ENCODE measurements around the gene TMED9. TPM values are rescaled to one million over a fixed set of nuclear protein-coding genes. Genes with fewer than 3 reads are reported as not detected.
"Not testable (repeated sequence)": the region's sequence is repeated elsewhere in the genome, so short reads cannot be mapped to it uniquely, and the experiment has no call there.

Gene TMED9
- total RNA-seq, 1 donor from 2014 or later = 94.9 TPM

- DNase-seq (ENCODE audit: low spot score); intact Hi-C loops (cut with DNase I): not testable (repeated sequence)
Measured at GRCh38 chr5:177634912-177635311, 42.9 kb downstream of the TMED9 start.

- intact Hi-C loops (cut with DNase I); DNase-seq (ENCODE audit: low spot score): not testable (repeated sequence)
Measured at GRCh38 chr5:177645462-177645861, 53.5 kb downstream of the TMED9 start.

Other genes starting within 250 kb of the TMED9 start
- gene LMAN2, start 240.5 kb upstream of the TMED9 start, total RNA-seq = 67.5 TPM
- 4.3 TPM for gene RGS14, start 234.3 kb upstream of the TMED9 start, total RNA-seq
- gene SLC34A1, start 207.8 kb upstream of the TMED9 start, total RNA-seq = not detected
- gene PFN3, start 191.5 kb upstream of the TMED9 start, total RNA-seq = not detected
- not detected for gene F12, start 182.6 kb upstream of the TMED9 start, total RNA-seq
- gene GRK6, start 165.5 kb upstream of the TMED9 start, total RNA-seq = 20.2 TPM
- 5.1 TPM for gene PRR7, start 145.4 kb upstream of the TMED9 start, total RNA-seq
- 27.5 TPM for gene DBN1, start 118.6 kb upstream of the TMED9 start, total RNA-seq
- 133 TPM for gene PDLIM7, start 94.6 kb upstream of the TMED9 start, total RNA-seq
- 4.7 TPM for gene DOK3, start 82.4 kb upstream of the TMED9 start, total RNA-seq
- gene DDX41, start 75.2 kb upstream of the TMED9 start, total RNA-seq = 37.9 TPM
- 25.4 TPM for gene FAM193B, start 37.6 kb upstream of the TMED9 start, total RNA-seq
- 16.1 TPM for gene B4GALT7, start 7.9 kb downstream of the TMED9 start, total RNA-seq
- gene FAM153A, start 190.7 kb downstream of the TMED9 start, total RNA-seq = 9.3 TPM

All from cardiac septum (tissue), 1 donor.